Adrenal gland (tissue), 19 donors: ENCODE results near the gene CSTA. TPM values are rescaled to one million over a fixed set of nuclear protein-coding genes. Genes with fewer than 3 reads are reported as not detected.

Experiments
- DNase-seq, 7 donors: peaks; one replicate each; pipeline ENCODE4 v3.0.0-alpha.2; 2019 to 2020
- H3K27ac ChIP-seq, 5 donors: fragments of 200-600 bp; sonication (generic) in 4 of 5; 1 replicate in 3 of 5; 2 replicates in 2 of 5; pipeline versions ENCODE4 v1.5.1 to v1.8.0; 2016 to 2020; ENCODE audit warnings: mild to moderate bottlenecking in 1 of 5
- H3K27me3 ChIP-seq: fragments of 200-600 bp; 2 replicates; pipeline ENCODE4 v1.8.0; 2021
- H3K36me3 ChIP-seq, 2 donors: fragments of 200-600 bp; replicated peaks in 1 of 2; 1 replicate in 1 of 2; 2 replicates in 1 of 2; pipeline versions ENCODE4 v1.5.1 to v1.8.0; 2018 to 2022
- H3K4me1 ChIP-seq, 2 donors: fragments of 200-600 bp; replicated peaks in 1 of 2; 1 replicate in 1 of 2; 2 replicates in 1 of 2; pipeline versions ENCODE4 v1.5.1 to v1.8.0; 2018 to 2021
- H3K4me3 ChIP-seq, 4 donors: fragments of 200-600 bp; sonication (generic) in 3 of 4; one replicate each; pipeline ENCODE4 v1.5.1; 2016 to 2018
- H3K9me3 ChIP-seq, 3 donors: fragments of 200-600 bp; sonication (generic) in 1 of 3; replicated peaks in 1 of 3; 1 replicate in 2 of 3; 2 replicates in 1 of 3; pipeline versions ENCODE4 v1.5.1 to v1.8.0; 2016 to 2021
- CTCF ChIP-seq, 6 experiments: fragments of 450-650 bp in 4 of 6; fragments of 200-600 bp in 2 of 6; sonication (generic) in 1 of 6; IDR thresholded peaks; 1 replicate in 5 of 6; 2 replicates in 1 of 6; pipeline versions ENCODE4 v1.5.1 to v1.8.0; 2016 to 2021; ENCODE audit warnings: antibody characterized with exemption in 6 of 6, mild to moderate bottlenecking in 2 of 6, moderate library complexity in 1 of 6
- POLR2A ChIP-seq, 2 donors: fragments of 450-650 bp; IDR thresholded peaks; one replicate each; pipeline ENCODE4 v1.6.1; 2017; ENCODE audit warnings: antibody characterized with exemption in 2 of 2, mild to moderate bottlenecking in 2 of 2, moderate library complexity in 1 of 2
- WGBS, 4 donors: extraction: QIAGEN DNeasy Blood & Tissue Kit in 2 of 4; methylation state at CpG; one replicate each; pipeline versions ENCODE4 v1.1.5 to v1.1.7; 2013 to 2017; 5-methylcytosine and 5-hydroxymethylcytosine counted together
- intact Hi-C, 2 donors: fragments of 100-400 bp; cut with DNase I; formaldehyde crosslinking; loops; one replicate each; pipeline versions ENCODE4 v1.14.1 to v1.15.0; 2022 to 2023
- long read RNA-seq, 10 donors: library from polyadenylated mRNA in 3 of 10; unstranded in 2 of 10; stranded (forward) in 1 of 10; transcript quantifications; one replicate each; pipeline ENCODE4 v2.0.0 and lab custom pipeline, GENCODE V29; 2021 to 2026
- polyA plus RNA-seq, 3 donors: library from polyadenylated mRNA; stranded (reverse); fragments of 200-250 nt in 2 of 3; fragments of 350-450 nt in 1 of 3; fragmentation: Illumina TruSeq in 1 of 3; extraction: RNeasy Lipid Tissue Mini Kit (QIAGEN cat#74804) in 1 of 3; gene quantifications; one replicate each; pipeline ENCODE4 v1.2.3, GENCODE V29; 2013 to 2014
- total RNA-seq, 9 donors: library from RNA; depleted of rRNA in 4 of 9; stranded (reverse); fragments of >200 nt in 4 of 9; fragments of 120-200 nt in 1 of 9; fragmentation: NEBNext Ultra II Directional in 1 of 9; extraction: Animal tissue kit (Norgen Biotek cat#: 25700) in 1 of 9; gene quantifications; one replicate each; pipeline versions ENCODE4 v1.1.0 to v1.2.4, GENCODE V29; 2013 to 2023
- donor health status: healthy with polysubstance abuse.
- donor health status: Bipolar disorder and iron deficiency.
- donor health status: DM: yes; HTN: yes; CAD: no.
- donor health status: DM: no; HTN: no; CAD: no.
- donor health status: DM: no; HTN: no; CAD: no.
- donor health status: DM: yes; HTN: yes; CAD: no.

CSTA gene, protein sequence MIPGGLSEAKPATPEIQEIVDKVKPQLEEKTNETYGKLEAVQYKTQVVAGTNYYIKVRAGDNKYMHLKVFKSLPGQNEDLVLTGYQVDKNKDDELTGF
- total RNA-seq (10 to 100 TPM in 1 of 9 donors, 1 to 10 TPM in 7, not detected in 1; 1.1 to 12.1 (median 4.1) TPM), polyA plus RNA-seq (10 to 100 TPM in 2 of 3 donors, 1 to 10 TPM in 1; 8.8 to 15.7 (median 13.0) TPM)
- long read RNA-seq, donor 1, partial matches to known transcripts, result 0 of 3 reads
- long read RNA-seq, donor 1, other reads (novel, unspliced or antisense), result 0 of 3 reads
- long read RNA-seq, donor 2, partial matches to known transcripts, result 0 of 1 reads
- long read RNA-seq, donor 2, other reads (novel, unspliced or antisense), result 0 of 1 reads
- long read RNA-seq, donor 3, transcript CSTA-201 (3 exons, 751 nt), result major isoform, 10 of 66 reads
- long read RNA-seq, donor 3, partial matches to known transcripts, result 23 of 66 reads
- long read RNA-seq, donor 3, other reads (novel, unspliced or antisense), result 33 of 66 reads
- long read RNA-seq, donor 4, transcript CSTA-201 (3 exons, 751 nt), result major isoform, 9 of 9 reads
- long read RNA-seq, donor 4, partial matches to known transcripts, result 0 of 9 reads
- long read RNA-seq, donor 4, other reads (novel, unspliced or antisense), result 0 of 9 reads
- long read RNA-seq, donor 5, transcript CSTA-201 (3 exons, 751 nt), result major isoform, 5 of 6 reads
- long read RNA-seq, donor 5, partial matches to known transcripts, result 0 of 6 reads
- long read RNA-seq, donor 5, other reads (novel, unspliced or antisense), result 1 of 6 reads
- long read RNA-seq, donor 6, partial matches to known transcripts, result 0 of 4 reads
- long read RNA-seq, donor 6, other reads (novel, unspliced or antisense), result 0 of 4 reads
- long read RNA-seq, donor 7, transcript CSTA-201 (3 exons, 751 nt), result major isoform, 5 of 30 reads
- long read RNA-seq, donor 7, partial matches to known transcripts, result 25 of 30 reads
- long read RNA-seq, donor 7, other reads (novel, unspliced or antisense), result 0 of 30 reads
- long read RNA-seq, donor 8, partial matches to known transcripts, result 0 of 2 reads
- long read RNA-seq, donor 8, other reads (novel, unspliced or antisense), result 0 of 2 reads
- long read RNA-seq, donor 9, partial matches to known transcripts, result 0 of 2 reads
- long read RNA-seq, donor 9, other reads (novel, unspliced or antisense), result 0 of 2 reads
- long read RNA-seq, donor 10, partial matches to known transcripts, result 0 of 3 reads
- long read RNA-seq, donor 10, other reads (novel, unspliced or antisense), result 0 of 3 reads

- H3K27ac ChIP-seq, result no peak within 1 kb of the TSS
- peak within 1 kb of the TSS in 1 of 4 donors; percentile 30 for H3K4me3 ChIP-seq
- no peaks in the 10 kb centered on the region for H3K27me3 ChIP-seq
- H3K9me3 ChIP-seq, result peaks cover 0 to under 1% (median 0%) of the 10 kb centered on the region in 3 donors
- no peaks in the 10 kb centered on the region for H3K4me1 ChIP-seq
- WGBS, 4 donors, result 53 to 66% (median 55%) methylated on average over 6 of the region's 6 CpGs
- no peak for DNase-seq
- TF ChIP-seq POLR2A (IDR thresholded peaks at IDR 0.05), result no peak
- TF ChIP-seq CTCF (IDR thresholded peaks at IDR 0.05), result no peak
- H3K36me3 ChIP-seq, result no peaks in the 10 kb centered on the region
- intact Hi-C loops, result no loop called here
These were observed at the start of gene CSTA for GRCh38 chr3:122324871-122325323. Gene CSTA, plus strand, starts transcription at chr3:122325248. Its CDS starts 45 bp downstream, at chr3:122325293.

GRCh38 chr3:122281891-122282290, 43.2 kb upstream of the CSTA start:
- Histone ChIP-seq H3K4me3 (no peak overlapping the region), H3K36me3 (no peaks in the 10 kb centered on the region), H3K27ac (no peak overlapping the region), H3K27me3 (no peaks in the 10 kb centered on the region), H3K9me3 (no peaks in the 10 kb centered on the region), H3K4me1 (no peaks in the 10 kb centered on the region)
- intact Hi-C loops, result no loop called here
- DNase-seq, result no peak
- TF ChIP-seq CTCF (IDR thresholded peaks at IDR 0.05), result no peak
- no peak for TF ChIP-seq POLR2A (IDR thresholded peaks at IDR 0.05)
- 67 to 71% (median 70%) methylated on average over 3 of the region's 3 CpGs for WGBS, 4 donors

GRCh38 chr3:122283796-122284445, 41.1 kb upstream of the CSTA start:
- TF ChIP-seq CTCF (IDR thresholded peaks at IDR 0.05) (no peak), POLR2A (IDR thresholded peaks at IDR 0.05) (no peak)
- Histone ChIP-seq H3K27ac (no peak overlapping the region), H3K36me3 (no peaks in the 10 kb centered on the region), H3K27me3 (no peaks in the 10 kb centered on the region), H3K9me3 (no peaks in the 10 kb centered on the region), H3K4me3 (no peak overlapping the region), H3K4me1 (no peaks in the 10 kb centered on the region)
- 83 to 87% (median 84%) methylated on average over 14 to 22 of the region's 22 CpGs for WGBS, 4 donors
- intact Hi-C loops, result no loop called here
- DNase-seq, result no peak
